Neural progenitor cell (in vitro differentiated cells): Measurements from ENCODE around the gene C12orf57. TPM values are rescaled to one million over a fixed set of nuclear protein-coding genes. Genes with fewer than 3 reads are reported as not detected.
"Not testable (repeated sequence)": the region's sequence is repeated elsewhere in the genome, so short reads cannot be mapped to it uniquely, and the experiment has no call there.

ENCODE experiments used
- DNase-seq: peaks from one replicate; pipeline ENCODE4 v3.0.0-alpha.2; 2016; ENCODE audit warnings: low spot score
- H2AFZ ChIP-seq: fragments of 200-600 bp; sonication (generic); replicated peaks from 2 replicates; pipeline ENCODE4 v1.6.1; 2016; ENCODE audit warnings: antibody characterized with exemption
- H3F3A ChIP-seq: fragments of 200-600 bp; sonication (generic); 2 replicates; pipeline ENCODE4 v1.6.1; 2016; ENCODE audit warnings: antibody characterized with exemption, low read depth
- H3K27ac ChIP-seq: fragments of 200-600 bp; sonication (generic); 2 replicates; pipeline ENCODE4 v1.5.1; 2016; ENCODE audit warnings: mild to moderate bottlenecking
- H3K27me3 ChIP-seq: fragments of 200-600 bp; sonication (generic); 2 replicates; pipeline ENCODE4 v1.6.1; 2016; ENCODE audit warnings: mild to moderate bottlenecking, moderate library complexity
- H3K36me3 ChIP-seq: fragments of 200-600 bp; sonication (generic); 2 replicates; pipeline ENCODE4 v1.5.1; 2016
- H3K4me1 ChIP-seq: fragments of 200-600 bp; sonication (generic); 2 replicates; pipeline ENCODE4 v1.6.1; 2016; ENCODE audit warnings: mixed run types
- H3K4me2 ChIP-seq: fragments of 200-600 bp; sonication (generic); 2 replicates; pipeline ENCODE4 v1.6.1; 2016
- H3K4me3 ChIP-seq: fragments of 200-600 bp; sonication (generic); 2 replicates; pipeline ENCODE4 v1.5.1; 2016
- H3K79me2 ChIP-seq: fragments of 200-600 bp; sonication (generic); 2 replicates; pipeline ENCODE4 v1.6.1; 2016; ENCODE audit warnings: low read depth
- H3K9ac ChIP-seq: fragments of 200-600 bp; sonication (generic); 2 replicates; pipeline ENCODE4 v1.6.1; 2016
- H3K9me3 ChIP-seq: fragments of 200-600 bp; sonication (generic); 2 replicates; pipeline ENCODE4 v1.5.1; 2016; ENCODE audit warnings: low read depth
- H4K20me1 ChIP-seq: fragments of 200-600 bp; sonication (generic); 2 replicates; pipeline ENCODE4 v1.6.1; 2016; ENCODE audit warnings: low read depth
- H3K27ac Mint-ChIP-seq: 3 replicates; pipeline ENCODE4 v1.8.0; 2021; ENCODE audit warnings: mixed read lengths
- H3K27me3 Mint-ChIP-seq: 2 replicates; pipeline ENCODE4 v1.8.0; 2022; ENCODE audit warnings: low read depth, mild to moderate bottlenecking, inconsistent platforms, moderate library complexity, mixed read lengths; ENCODE audit not compliant: insufficient read depth
- H3K36me3 Mint-ChIP-seq: 3 replicates; pipeline ENCODE4 v1.8.0; 2021; ENCODE audit warnings: mixed read lengths
- H3K4me1 Mint-ChIP-seq: 3 replicates; pipeline ENCODE4 v1.8.0; 2021; ENCODE audit warnings: mixed read lengths
- H3K4me3 Mint-ChIP-seq: 3 replicates; pipeline ENCODE4 v1.8.0; 2021; ENCODE audit warnings: mild to moderate bottlenecking, moderate library complexity, mixed read lengths
- H3K9me3 Mint-ChIP-seq: 3 replicates; pipeline ENCODE4 v1.8.0; 2020; ENCODE audit warnings: mixed read lengths
- CTCF ChIP-seq: fragments of 200-600 bp; sonication (generic); IDR thresholded peaks from 2 replicates; pipeline ENCODE4 v1.5.1; 2017; ENCODE audit warnings: antibody characterized with exemption, mild to moderate bottlenecking
- EZH2 ChIP-seq: fragments of 200-600 bp; sonication (generic); IDR thresholded peaks from 2 replicates; pipeline ENCODE4 v1.6.1; 2017; ENCODE audit warnings: antibody characterized with exemption, mild to moderate bottlenecking, moderate library complexity
- EZH2phosphoT487 ChIP-seq: fragments of 200-600 bp; sonication (generic); IDR thresholded peaks from 2 replicates; pipeline ENCODE4 v1.6.1; 2017; ENCODE audit warnings: antibody characterized with exemption
- total RNA-seq: library from RNA; depleted of rRNA; stranded (reverse); fragments of >200 nt; gene quantifications from 2 replicates; pipeline ENCODE4 v1.2.3, GENCODE V29; 2015; ENCODE audit warnings: low replicate concordance

Gene C12orf57
- total RNA-seq, 1 donor from 2014 or later: 314 TPM

GRCh38 chr12:6904280-6905276, 39.2 kb upstream of the C12orf57 start, which contains the start of gene LRRC23:
TSS of gene LRRC23 (plus strand) at chr12:6904822. CDS start at chr12:6905634, 812 bp downstream.
- H3K27ac Mint-ChIP-seq: peak within 1 kb of the TSS; percentile 50
- H3K9me3 Mint-ChIP-seq: peaks cover 3% of the 10 kb centered on the region
- no peaks in the 10 kb centered on the region for H3K27me3 ChIP-seq
- peaks cover 19% of the 10 kb centered on the region for H3K4me1 Mint-ChIP-seq
- no peaks in the 10 kb centered on the region for H3K9me3 ChIP-seq
- H3K79me2 ChIP-seq: no peaks in the 10 kb centered on the region
- peak within 1 kb of the TSS; percentile 97 for H2AFZ ChIP-seq
- TF ChIP-seq CTCF (no peak), EZH2 (no peak), EZH2phosphoT487 (no peak)
- peak within 1 kb of the TSS; percentile 87 for H3K4me2 ChIP-seq
- H3K4me1 ChIP-seq: peaks cover 28% of the 10 kb centered on the region
- peaks cover 6% of the 10 kb centered on the region for H3K27me3 Mint-ChIP-seq
- peak within 1 kb of the TSS; percentile 59 for H3K4me3 ChIP-seq
- no peaks in the 10 kb centered on the region for H3K36me3 ChIP-seq
- no peak within 1 kb of the TSS for H3K27ac ChIP-seq
- H3K4me3 Mint-ChIP-seq: no peak within 1 kb of the TSS
- H3F3A ChIP-seq: peaks cover 27% of the 10 kb centered on the region
- no peaks in the 10 kb centered on the region for H4K20me1 ChIP-seq
- H3K36me3 Mint-ChIP-seq: peaks cover 5% of the 10 kb centered on the region
- DNase-seq: peak; percentile 99
- H3K9ac ChIP-seq: no peak within 1 kb of the TSS

GRCh38 chr12:6905414-6906040, 38.3 kb upstream of the C12orf57 start:
- no peaks in the 10 kb centered on the region for H3K79me2 ChIP-seq
- peak overlapping the region; percentile 87 for H3K4me2 ChIP-seq
- DNase-seq: no peak
- peaks cover 3% of the 10 kb centered on the region for H3K9me3 Mint-ChIP-seq
- H3K27me3 Mint-ChIP-seq: peaks cover 5% of the 10 kb centered on the region
- H3K4me3 Mint-ChIP-seq: no peak overlapping the region
- H3K4me1 ChIP-seq: peaks cover 28% of the 10 kb centered on the region
- TF ChIP-seq EZH2: no peak
- TF ChIP-seq EZH2phosphoT487: no peak
- TF ChIP-seq CTCF: no peak
- peaks cover 5% of the 10 kb centered on the region for H3K36me3 Mint-ChIP-seq
- H3K36me3 ChIP-seq: no peaks in the 10 kb centered on the region
- peak overlapping the region; percentile 59 for H3K4me3 ChIP-seq
- H4K20me1 ChIP-seq: no peaks in the 10 kb centered on the region
- H3K27ac ChIP-seq: no peak overlapping the region
- no peaks in the 10 kb centered on the region for H3K9me3 ChIP-seq
- H3K9ac ChIP-seq: no peak overlapping the region
- H3K27me3 ChIP-seq: no peaks in the 10 kb centered on the region
- H3K4me1 Mint-ChIP-seq: peaks cover 11% of the 10 kb centered on the region
- peaks cover 29% of the 10 kb centered on the region for H3F3A ChIP-seq
- no peak overlapping the region for H3K27ac Mint-ChIP-seq
- peak overlapping the region; percentile 74 for H2AFZ ChIP-seq

GRCh38 chr12:6908141-6908540, 35.7 kb upstream of the C12orf57 start:
- not testable (repeated sequence) for H2AFZ ChIP-seq, H4K20me1 ChIP-seq, H3K27me3 ChIP-seq, H3K27me3 Mint-ChIP-seq, H3K36me3 Mint-ChIP-seq, H3K4me2 ChIP-seq, H3K9ac ChIP-seq, H3K9me3 Mint-ChIP-seq, DNase-seq, H3K27ac Mint-ChIP-seq, H3K27ac ChIP-seq, H3K4me3 ChIP-seq, H3K79me2 ChIP-seq, H3K9me3 ChIP-seq, H3K36me3 ChIP-seq
- H3K4me1 Mint-ChIP-seq: peaks cover 19% of the 10 kb centered on the region
- Histone ChIP-seq H3K4me1 (peaks cover 26% of the 10 kb centered on the region), H3F3A (peaks cover 37% of the 10 kb centered on the region)
- H3K4me3 Mint-ChIP-seq: peak overlapping the region; percentile 59
